Fibroblast of skin of right biceps (primary cell): ENCODE results near the gene AARS1.
"Not testable (repeated sequence)": the region's sequence is repeated elsewhere in the genome, so short reads cannot be mapped to it uniquely, and the experiment has no call there.

Experiments used
- DNase-seq: peaks from one replicate; pipeline ENCODE4 v3.0.0-alpha.2; 2013

The AARS1 gene

DNA sequence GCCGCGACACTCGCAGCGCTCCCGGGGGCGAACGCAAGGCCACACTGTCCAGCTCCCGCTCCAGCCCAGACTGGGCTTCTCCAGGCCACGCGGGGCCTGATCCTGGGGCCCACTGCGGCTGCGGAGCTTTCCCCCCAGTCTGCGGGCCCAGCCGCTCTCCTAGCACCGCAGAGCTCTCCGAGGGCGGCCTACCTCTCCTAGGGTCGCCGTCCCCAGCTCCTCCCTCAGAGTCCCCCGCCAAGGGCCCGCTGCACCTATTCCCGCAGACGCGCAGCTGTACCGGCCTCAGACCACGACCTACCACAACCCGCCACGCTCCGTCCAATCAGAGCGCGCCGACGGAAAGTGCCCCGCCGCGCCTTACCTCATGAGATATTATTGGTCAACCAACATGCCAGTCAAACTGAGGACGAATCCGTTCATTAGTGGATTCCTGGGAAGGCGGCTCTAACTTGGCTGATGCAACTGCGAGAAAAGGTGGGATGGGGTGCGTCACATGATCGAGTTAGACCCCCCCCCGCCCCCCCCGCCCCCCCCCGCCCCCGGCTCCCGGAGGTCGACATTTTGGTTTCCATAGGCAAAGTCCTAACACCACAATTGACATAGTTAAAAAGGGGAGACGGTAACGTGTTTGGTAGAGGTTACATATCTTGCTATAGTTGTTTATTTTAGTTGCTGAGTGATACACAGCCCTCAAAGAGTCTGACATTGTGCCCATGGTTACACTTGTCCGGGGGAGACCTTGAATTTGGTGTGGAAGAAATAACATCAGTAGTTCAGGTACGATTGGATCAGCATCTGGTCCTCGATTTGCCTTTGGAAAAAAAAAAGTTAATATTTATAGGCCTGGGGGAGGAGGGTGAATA is at the start of gene AARS1:
Gene AARS1 (minus strand): TSS at position 278 of the 866 bp plus-strand sequence. CDS start 6,743 bp downstream, outside the sequence.
- peak; percentile 100 for DNase-seq

- DNase-seq, result no peak
Observed at GRCh38 chr16:70337814-70338213, 48.5 kb upstream of the AARS1 start.

- DNase-seq, result not testable (repeated sequence)
Observed at GRCh38 chr16:70332728-70333127, 43.4 kb upstream of the AARS1 start.

- DNase-seq, result no peak
Observed at GRCh38 chr16:70331588-70332358, 42.5 kb upstream of the AARS1 start.

- no peak for DNase-seq
Observed at GRCh38 chr16:70331091-70331490, 41.8 kb upstream of the AARS1 start.

DNA sequence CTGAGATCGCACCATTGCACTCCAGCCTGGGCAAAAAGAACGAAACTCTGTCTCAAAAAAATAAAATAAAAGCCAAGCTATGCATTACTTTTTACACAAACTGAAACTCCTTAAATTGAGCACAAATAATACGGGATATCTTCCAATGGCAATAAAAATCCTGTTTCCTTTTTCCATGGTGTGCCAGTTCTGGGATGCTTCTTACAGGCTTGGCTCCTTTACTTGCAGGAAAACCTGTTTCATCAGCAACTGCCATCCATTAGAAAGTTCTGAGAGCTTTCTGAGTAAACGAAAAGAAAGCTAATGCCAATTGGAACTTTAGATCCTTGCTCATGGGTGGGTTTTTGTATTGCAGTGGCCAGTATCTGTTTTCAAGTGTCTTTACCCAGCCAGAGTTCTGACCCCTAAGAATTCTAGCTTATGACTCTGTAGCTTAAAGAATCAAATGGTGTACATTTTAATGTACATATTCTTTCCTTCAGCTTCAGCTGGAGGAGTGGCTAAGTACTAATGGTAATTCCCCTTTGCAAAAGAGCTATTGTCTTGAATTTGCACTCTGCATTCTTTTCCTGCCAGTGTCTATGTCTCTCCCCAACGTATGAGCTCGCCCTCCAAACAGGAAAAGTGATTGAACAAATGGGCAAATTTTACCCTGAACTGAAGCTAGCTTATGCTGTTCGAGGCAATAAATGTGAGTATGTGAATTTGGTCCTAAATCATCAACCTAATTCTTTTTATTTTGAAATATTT is 35.9 kb upstream of the AARS1 start:
- no peak for DNase-seq

GRCh38 chr16:70320121-70320520 is 30.8 kb upstream of the AARS1 start:
- DNase-seq, result no peak

- not testable (repeated sequence) for DNase-seq
Observed at GRCh38 chr16:70307726-70308125, 18.4 kb upstream of the AARS1 start.

- no peak for DNase-seq
Observed at GRCh38 chr16:70306880-70307279, 17.6 kb upstream of the AARS1 start.

DNA sequence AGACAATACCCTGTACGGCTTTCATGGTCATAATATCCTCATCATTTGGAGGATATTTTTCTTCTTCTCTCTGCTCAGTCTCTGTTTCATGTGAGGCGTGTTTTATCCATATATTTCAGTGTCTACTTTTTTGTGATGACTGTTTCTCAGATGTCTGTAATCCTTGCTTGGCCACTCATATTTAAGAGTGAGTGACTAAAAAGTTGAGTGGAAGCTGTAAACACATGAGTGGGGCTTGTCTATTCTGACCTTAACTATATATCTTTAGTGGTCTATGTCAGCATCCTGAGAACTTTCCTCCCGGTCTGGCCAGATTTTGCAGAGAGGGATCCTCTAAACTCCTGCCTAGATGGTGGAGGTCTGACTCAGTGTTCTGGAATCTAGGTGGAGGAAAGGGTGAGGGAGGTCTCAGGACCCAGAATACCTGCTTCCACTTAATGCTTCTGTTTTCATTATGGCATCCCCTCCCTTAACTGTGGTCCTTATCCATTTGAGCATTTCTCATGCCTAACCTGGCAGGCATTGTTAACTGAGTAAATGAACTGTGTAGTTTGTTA is 15.7 kb upstream of the AARS1 start:
- DNase-seq, result no peak

DNA sequence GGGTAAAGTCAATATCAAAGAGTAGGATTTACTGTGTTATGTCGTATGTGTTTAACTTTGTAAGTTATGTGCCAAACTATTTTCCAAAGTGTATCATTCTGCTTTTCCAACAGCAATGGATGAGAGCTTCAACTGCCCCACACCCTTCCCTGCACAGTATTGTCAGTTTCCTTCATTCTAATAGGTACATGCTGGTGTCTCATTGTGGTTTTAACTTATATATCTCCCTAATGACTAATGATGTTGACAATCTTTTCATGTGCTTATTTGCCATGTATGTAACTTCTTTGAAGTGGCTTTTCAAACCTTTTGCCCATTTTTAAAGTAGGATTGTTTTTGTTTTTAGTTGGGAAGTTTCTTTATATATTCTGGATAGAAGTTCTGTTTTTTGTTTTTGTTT is 13.4 kb upstream of the AARS1 start:
- no peak for DNase-seq

GRCh38 chr16:70301121-70301520 is 11.8 kb upstream of the AARS1 start:
- DNase-seq, result no peak

DNA sequence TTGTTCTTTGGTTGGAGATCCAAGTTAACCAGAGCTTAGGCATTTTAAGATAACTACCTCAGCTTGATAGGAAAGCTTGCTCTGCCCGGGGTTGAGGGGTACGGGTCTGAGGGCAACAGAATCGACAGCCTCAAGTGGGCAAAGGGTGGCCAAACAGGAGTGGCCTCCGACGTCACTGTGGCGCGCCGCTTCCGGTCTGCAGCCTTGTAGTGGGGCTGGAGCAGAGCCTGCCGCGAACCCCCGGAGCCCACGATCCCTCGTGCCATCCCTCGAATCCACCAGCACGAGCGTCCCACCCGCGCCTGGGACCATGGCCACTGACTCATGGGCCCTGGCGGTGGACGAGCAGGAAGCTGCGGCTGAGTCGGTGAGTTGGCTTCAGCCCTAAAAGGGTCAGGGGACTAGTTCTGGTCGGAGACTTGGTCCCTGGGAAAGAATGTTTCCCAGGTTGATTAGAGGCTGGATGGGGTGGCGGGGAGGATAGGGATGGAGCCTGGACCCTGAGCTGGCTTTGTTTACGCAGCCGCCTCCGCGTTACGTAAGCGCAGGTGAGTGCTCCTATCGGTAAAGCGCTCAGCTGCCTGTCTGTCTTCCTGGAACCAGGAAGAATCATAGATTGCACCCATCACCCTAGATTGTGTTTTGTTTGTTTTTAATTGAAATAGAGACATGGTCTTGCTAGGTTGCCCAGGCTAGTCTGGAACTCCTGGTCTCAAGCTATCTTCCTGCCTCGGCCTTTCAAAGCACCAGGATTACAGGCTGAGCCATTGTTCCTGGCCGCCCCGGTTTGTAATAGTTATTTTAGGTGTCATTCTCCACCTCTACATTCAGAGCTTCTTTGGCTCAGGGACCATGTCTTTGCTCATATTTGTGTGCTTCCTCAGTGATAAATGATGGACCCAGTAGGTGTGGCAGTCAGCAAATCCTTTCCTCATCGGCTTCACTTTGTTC is 10.0 kb upstream of the AARS1 start, which contains the start of gene DDX19B:
Gene DDX19B (plus strand): TSS at position 199 of the 951 bp plus-strand sequence. CDS start 112 bp downstream, at position 311.
- peak; percentile 67 for DNase-seq

- no peak for DNase-seq
Observed at GRCh38 chr16:70295634-70296033, 6.3 kb upstream of the AARS1 start.

- no peak for DNase-seq
Observed at GRCh38 chr16:70294385-70295025, 5.2 kb upstream of the AARS1 start.

GRCh38 chr16:70292148-70292547 is 2.8 kb upstream of the AARS1 start:
- not testable (repeated sequence) for DNase-seq

GRCh38 chr16:70290949-70291519 is 1.7 kb upstream of the AARS1 start:
- peak; percentile 23 for DNase-seq

GRCh38 chr16:70287304-70287971 is 1.9 kb downstream of the AARS1 start:
- DNase-seq, result not testable (repeated sequence)

GRCh38 chr16:70276392-70276791 is 12.9 kb downstream of the AARS1 start:
- DNase-seq, result no peak

DNA sequence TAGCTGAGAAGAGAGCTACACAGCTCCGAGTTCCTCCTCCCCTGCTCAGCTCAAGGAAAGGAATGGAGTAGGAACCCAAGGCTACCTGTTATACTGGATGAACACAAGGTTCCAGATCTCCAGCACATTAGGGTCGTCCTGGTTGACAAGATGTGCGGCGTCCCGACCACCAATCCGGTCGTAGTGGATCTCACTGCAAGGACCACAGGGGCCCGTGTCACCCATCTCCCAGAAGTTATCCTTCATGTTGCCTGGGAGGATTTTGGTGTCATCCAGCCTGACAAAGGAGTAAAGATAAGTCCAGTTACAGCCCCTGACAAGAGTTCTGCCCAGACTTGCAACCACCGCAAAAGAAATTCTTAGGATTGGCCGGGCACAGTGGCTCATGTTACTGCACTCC is 17.6 kb downstream of the AARS1 start:
- DNase-seq, result no peak
